Breast epithelium (tissue), 3 donors: ENCODE results near the gene ACVR2A.

ENCODE experiments used
- CTCF ChIP-seq, 3 donors: fragments of 450-650 bp; IDR thresholded peaks; one replicate each; pipeline ENCODE4 v1.5.1; 2016 to 2017; ENCODE audit warnings: antibody characterized with exemption in 3 of 3, mild to moderate bottlenecking in 3 of 3, moderate library complexity in 3 of 3
- POLR2A ChIP-seq: fragments of 450-650 bp; IDR thresholded peaks from one replicate; pipeline ENCODE4 v1.6.1; 2016; ENCODE audit warnings: antibody characterized with exemption, mild to moderate bottlenecking, moderate library complexity

GRCh38 chr2:147836099-147836498 lies 8.7 kb upstream of the ACVR2A start:
- TF ChIP-seq CTCF (IDR thresholded peaks at IDR 0.05) (no peak), POLR2A (no peak)
